Lung (tissue), 12 donors: Measurements from ENCODE around the gene ASCC3. TPM values are rescaled to one million over a fixed set of nuclear protein-coding genes. Genes with fewer than 3 reads are reported as not detected.

ENCODE experiments used
- ATAC-seq: fragments of 200-7000 bp; cut with Tn5 transposase; one replicate; pipeline ENCODE4 v1.9.1; 2020; ENCODE audit warnings: moderate number of reproducible peaks; ENCODE audit not compliant: insufficient read depth, low FRiP score
- DNase-seq, 3 donors: peaks; one replicate each; pipeline ENCODE4 v3.0.0-alpha.2; 2013 to 2017
- H3K27ac ChIP-seq, 2 donors: one replicate each; pipeline ENCODE4 v1.5.1; 2013; ENCODE audit warnings: mild to moderate bottlenecking in 2 of 2, moderate library complexity in 2 of 2, control low read depth in 1 of 2, inconsistent platforms in 1 of 2, low read depth in 1 of 2, low read length in 1 of 2
- H3K27me3 ChIP-seq, 3 donors: one replicate each; pipeline ENCODE4 v1.5.1; 2013; ENCODE audit warnings: low read length in 2 of 3; ENCODE audit not compliant: control insufficient read depth in 3 of 3, insufficient read depth in 3 of 3
- H3K36me3 ChIP-seq, 4 donors: one replicate each; pipeline ENCODE4 v1.5.1; 2013; ENCODE audit warnings: low read length in 4 of 4, mild to moderate bottlenecking in 1 of 4, moderate library complexity in 1 of 4; ENCODE audit not compliant: control insufficient read depth in 4 of 4, insufficient read depth in 4 of 4
- H3K4me1 ChIP-seq, 5 donors: one replicate each; pipeline ENCODE4 v1.5.1; 2013; ENCODE audit warnings: low read length in 5 of 5, mild to moderate bottlenecking in 2 of 5, moderate library complexity in 1 of 5; ENCODE audit not compliant: control insufficient read depth in 5 of 5, insufficient read depth in 5 of 5
- H3K4me3 ChIP-seq: one replicate; pipeline ENCODE4 v1.5.1; 2013; ENCODE audit warnings: mild to moderate bottlenecking, control low read depth, moderate library complexity
- H3K9ac ChIP-seq, 2 donors: one replicate each; pipeline ENCODE4 v1.5.1; 2013; ENCODE audit warnings: low read length in 2 of 2, control low read depth in 1 of 2; ENCODE audit not compliant: insufficient read depth in 1 of 2
- H3K9me3 ChIP-seq, 4 donors: one replicate each; pipeline ENCODE4 v1.5.1; 2013; ENCODE audit warnings: low read length in 3 of 4, mild to moderate bottlenecking in 1 of 4, moderate library complexity in 1 of 4; ENCODE audit not compliant: control insufficient read depth in 4 of 4, insufficient read depth in 3 of 4
- CTCF ChIP-seq: IDR thresholded peaks from 2 replicates; pipeline ENCODE4 v1.5.1; 2012; ENCODE audit warnings: mild to moderate bottlenecking; ENCODE audit errors: control extremely low read depth, extremely low read depth
- WGBS, 2 donors: extraction: QIAGEN DNeasy Blood & Tissue Kit; methylation state at CpG; one replicate each; pipeline ENCODE4 v1.1.7; 2013; 5-methylcytosine and 5-hydroxymethylcytosine counted together
- polyA plus RNA-seq, 2 donors: library from polyadenylated mRNA; stranded (reverse); fragments of 200-250 nt; gene quantifications; one replicate each; pipeline ENCODE4 v1.2.1, GENCODE V29; 2013
- total RNA-seq, 2 donors: library from RNA; depleted of rRNA in 1 of 2; stranded (reverse); fragments of >200 nt in 1 of 2; gene quantifications; one replicate each; pipeline ENCODE4 v1.2.1, GENCODE V29; 2014 to 2021
- donor health status: control.
- donor health status: control.
- donor health status: Bipolar disorder and iron deficiency.
- donor health status: healthy.
- donor health status: DM: yes; HTN: yes; CAD: no.

The ASCC3 gene
- total and polyA plus RNA-seq, 4 donors = 5.3 to 49.2 (median 22.0) TPM

DNA sequence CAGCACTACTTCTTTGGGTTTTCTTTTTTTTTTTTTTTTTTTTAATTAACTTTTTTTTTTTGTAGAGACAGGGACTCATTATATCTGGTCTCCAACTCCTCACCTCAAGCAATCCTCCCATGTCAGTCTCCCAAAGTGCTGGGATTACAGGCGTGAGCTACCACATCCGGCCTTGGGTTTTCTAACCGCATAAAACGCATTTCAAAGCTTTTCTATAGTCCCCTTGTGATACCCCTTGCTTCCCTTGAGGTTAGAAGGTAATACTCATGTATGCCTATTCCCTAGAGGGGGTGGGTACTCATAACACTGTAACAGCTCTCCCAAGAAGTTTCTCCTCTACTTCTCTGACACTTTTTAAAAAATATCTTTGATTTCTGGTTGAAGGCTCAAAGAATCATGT lies 23.9 kb upstream of the ASCC3 start:
- no peak for DNase-seq
- no peaks in the 10 kb centered on the region for H3K36me3 ChIP-seq
- H3K27ac ChIP-seq = no peak overlapping the region
- H3K4me3 ChIP-seq = no peak overlapping the region
- H3K9me3 ChIP-seq = no peaks in the 10 kb centered on the region
- WGBS, 2 donors = 82 to 83% methylated on average over 4 of the region's 4 CpGs
- no peak for ATAC-seq
- H3K4me1 ChIP-seq = no peaks in the 10 kb centered on the region
- no peak for TF ChIP-seq CTCF
- no peak overlapping the region for H3K9ac ChIP-seq
- no peaks in the 10 kb centered on the region for H3K27me3 ChIP-seq

GRCh38 chr6:100904316-100904715 lies 23.2 kb upstream of the ASCC3 start:
- no peak for TF ChIP-seq CTCF
- no peak for ATAC-seq

DNA sequence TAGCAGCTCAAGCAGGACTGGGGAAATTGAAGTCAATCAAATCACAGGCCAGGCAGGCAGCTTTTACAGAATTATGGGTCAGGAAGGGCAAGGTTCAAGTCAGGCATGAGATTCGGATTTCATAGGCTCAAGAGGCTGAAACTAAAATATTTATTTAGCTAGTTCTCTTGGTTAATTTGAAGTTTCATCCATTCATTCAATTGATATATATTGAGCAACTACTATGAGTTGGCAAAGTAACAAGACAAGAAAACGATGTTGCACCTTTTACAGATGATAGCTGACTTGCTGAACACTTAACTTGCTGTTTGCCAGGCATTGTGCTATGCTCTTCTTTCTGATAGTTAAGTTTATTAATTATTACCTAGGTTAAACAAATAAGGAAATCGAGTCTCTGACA lies 20.5 kb upstream of the ASCC3 start:
- ATAC-seq (no peak), DNase-seq (no peak)
- Histone ChIP-seq H3K27ac (no peak overlapping the region), H3K4me1 (no peaks in the 10 kb centered on the region), H3K9ac (no peak overlapping the region), H3K36me3 (no peaks in the 10 kb centered on the region), H3K27me3 (no peaks in the 10 kb centered on the region), H3K4me3 (no peak overlapping the region), H3K9me3 (peaks cover 0 to 2% (median 0%) of the 10 kb centered on the region in 4 donors)
- no peak for TF ChIP-seq CTCF
- 53 to 81% methylated on average over 3 of the region's 3 CpGs for WGBS, 2 donors

More at GRCh38 chr6:100904316-100904715, 23.2 kb upstream of the ASCC3 start:
- no peaks in the 10 kb centered on the region for H3K36me3 ChIP-seq
- H3K9me3 ChIP-seq = no peaks in the 10 kb centered on the region
- no peaks in the 10 kb centered on the region for H3K4me1 ChIP-seq
- H3K27ac ChIP-seq = no peak overlapping the region
- H3K27me3 ChIP-seq = no peaks in the 10 kb centered on the region
- no peak overlapping the region for H3K9ac ChIP-seq
- WGBS, 2 donors = 88 to 95% methylated on average over 4 of the region's 4 CpGs
- H3K4me3 ChIP-seq = no peak overlapping the region
- DNase-seq = no peak

DNA sequence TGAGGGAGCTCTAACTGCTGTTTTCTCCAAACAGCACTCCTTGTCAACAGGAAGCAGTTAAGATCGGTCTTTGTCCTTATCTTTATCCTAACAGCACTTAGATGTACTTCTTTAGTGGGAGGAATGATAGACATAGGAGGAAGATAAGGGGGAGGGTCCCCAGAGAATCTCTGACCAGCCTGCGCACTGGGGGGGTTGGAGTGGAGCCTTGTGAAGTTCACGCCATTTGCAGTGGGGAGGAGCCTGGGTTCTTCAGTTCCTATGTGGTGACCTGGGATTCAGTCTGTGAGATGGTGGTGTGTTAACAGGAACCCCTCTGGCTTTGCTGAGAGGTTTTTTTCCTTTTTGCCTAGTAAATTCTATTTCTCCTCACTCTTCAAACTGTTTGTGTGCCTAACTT lies 18.1 kb upstream of the ASCC3 start:
- DNase-seq (no peak), ATAC-seq (no peak)
- Histone ChIP-seq H3K4me3 (no peak overlapping the region), H3K4me1 (no peaks in the 10 kb centered on the region), H3K9ac (no peak overlapping the region), H3K36me3 (no peaks in the 10 kb centered on the region), H3K9me3 (peaks cover 0 to 2% (median 0%) of the 10 kb centered on the region in 4 donors), H3K27me3 (no peaks in the 10 kb centered on the region), H3K27ac (no peak overlapping the region)
- 75 to 88% methylated on average over 3 of the region's 3 CpGs for WGBS, 2 donors
- TF ChIP-seq CTCF = no peak
